ENCODE results near the gene ILK.

Gene ILK

DNA sequence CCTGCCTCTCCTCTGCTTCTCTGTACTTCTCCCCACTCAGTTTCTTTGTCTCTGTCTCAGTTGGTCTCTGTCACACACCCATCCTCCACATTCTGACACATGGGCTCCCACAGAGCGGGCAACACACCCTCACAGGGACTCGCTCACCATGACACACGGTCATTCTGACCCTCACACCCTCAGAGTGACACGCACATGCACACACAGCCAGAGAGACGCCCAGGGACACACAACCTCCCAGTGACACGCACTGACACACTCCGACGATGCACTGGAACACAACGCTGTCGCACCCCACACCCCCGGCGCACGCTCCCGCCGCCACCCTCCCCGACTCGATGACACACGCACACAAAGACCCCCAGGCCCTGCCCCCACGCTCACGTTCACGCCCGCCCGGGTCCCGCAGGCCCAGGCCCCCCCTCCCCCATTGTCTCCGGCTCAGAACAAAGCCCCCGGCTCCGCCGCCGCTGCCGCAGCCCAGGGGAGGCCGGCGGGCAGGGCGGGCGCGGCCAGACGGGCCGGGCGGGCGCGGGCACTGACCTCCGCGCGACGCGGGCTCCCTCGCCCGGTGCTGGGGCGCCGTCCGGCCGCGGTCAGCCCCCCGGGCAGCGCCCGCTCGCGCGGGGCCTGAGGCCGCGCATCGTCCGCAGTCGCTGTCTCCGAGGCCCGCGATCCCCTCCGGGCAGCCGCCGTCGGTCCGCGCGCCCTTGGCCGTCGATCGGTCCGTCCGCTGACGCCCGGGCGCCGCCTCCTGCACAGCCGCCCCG is 51.6 kb downstream of the ILK start:
- TF ChIP-seq, protein P1, sequence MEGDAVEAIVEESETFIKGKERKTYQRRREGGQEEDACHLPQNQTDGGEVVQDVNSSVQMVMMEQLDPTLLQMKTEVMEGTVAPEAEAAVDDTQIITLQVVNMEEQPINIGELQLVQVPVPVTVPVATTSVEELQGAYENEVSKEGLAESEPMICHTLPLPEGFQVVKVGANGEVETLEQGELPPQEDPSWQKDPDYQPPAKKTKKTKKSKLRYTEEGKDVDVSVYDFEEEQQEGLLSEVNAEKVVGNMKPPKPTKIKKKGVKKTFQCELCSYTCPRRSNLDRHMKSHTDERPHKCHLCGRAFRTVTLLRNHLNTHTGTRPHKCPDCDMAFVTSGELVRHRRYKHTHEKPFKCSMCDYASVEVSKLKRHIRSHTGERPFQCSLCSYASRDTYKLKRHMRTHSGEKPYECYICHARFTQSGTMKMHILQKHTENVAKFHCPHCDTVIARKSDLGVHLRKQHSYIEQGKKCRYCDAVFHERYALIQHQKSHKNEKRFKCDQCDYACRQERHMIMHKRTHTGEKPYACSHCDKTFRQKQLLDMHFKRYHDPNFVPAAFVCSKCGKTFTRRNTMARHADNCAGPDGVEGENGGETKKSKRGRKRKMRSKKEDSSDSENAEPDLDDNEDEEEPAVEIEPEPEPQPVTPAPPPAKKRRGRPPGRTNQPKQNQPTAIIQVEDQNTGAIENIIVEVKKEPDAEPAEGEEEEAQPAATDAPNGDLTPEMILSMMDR (IDR thresholded peaks at IDR 0.05; ENCODE audit: low read depth, low read length), result no peak
- peak overlapping the region; percentile 60 for H3K4me3 ChIP-seq (ENCODE audit: low read depth, low read length)

DNA sequence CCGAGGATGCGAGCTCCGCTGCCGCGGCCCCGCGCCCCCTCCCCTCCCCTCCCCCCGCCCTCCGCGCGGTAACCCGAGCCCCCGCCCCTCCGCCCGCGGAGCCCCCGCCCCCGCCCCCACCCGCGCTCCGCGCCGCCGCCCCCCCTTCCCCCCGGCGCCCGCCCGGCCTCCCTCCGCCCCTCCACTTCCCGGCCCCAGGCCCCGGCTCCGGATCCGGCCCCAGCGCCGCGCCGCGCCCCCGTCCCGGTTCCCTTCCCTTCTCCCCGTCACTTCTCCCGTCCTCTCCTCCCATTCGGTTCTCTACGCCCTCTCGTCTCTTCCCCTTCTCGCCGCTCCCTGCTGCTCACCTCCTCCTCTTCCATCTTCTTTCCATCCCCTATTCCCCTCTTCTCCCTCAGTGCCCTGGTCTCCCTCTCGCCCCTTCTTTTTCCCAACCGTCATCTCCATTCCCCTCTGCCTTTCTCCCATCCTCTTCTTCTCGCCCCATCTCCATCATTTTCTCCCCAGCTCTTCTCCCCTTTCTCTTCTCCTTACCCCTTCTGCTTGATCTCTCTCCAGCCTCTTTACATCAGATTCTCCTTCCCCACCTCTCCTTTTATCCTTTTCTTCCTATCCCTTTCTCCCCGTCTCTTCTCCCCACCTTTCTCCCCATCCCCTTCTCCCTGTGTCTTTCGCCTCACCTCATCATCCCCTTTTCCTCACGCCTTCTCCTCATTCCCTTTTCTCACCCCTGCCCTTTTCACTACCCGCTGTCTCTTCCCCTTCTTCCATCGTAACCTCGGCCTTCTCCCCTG is 52.4 kb downstream of the ILK start, which contains the start of gene DCHS1:
DCHS1 (minus strand) TSS at position 20 of the 794 bp plus-strand sequence. CDS start 14,196 bp downstream, outside the sequence.
- H3K4me3 ChIP-seq (ENCODE audit: low read depth, low read length), result peak within 1 kb of the TSS; percentile 60
- TF ChIP-seq, protein P1 (IDR thresholded peaks at IDR 0.05; ENCODE audit: low read depth, low read length), result no peak

- peak overlapping the region; percentile 51 for H3K4me3 ChIP-seq (ENCODE audit: low read depth, low read length)
- TF ChIP-seq, protein P1 (IDR thresholded peaks at IDR 0.05; ENCODE audit: low read depth, low read length), result no peak
Measured at GRCh38 chr11:6656584-6656915, 53.0 kb downstream of the ILK start.

DNA sequence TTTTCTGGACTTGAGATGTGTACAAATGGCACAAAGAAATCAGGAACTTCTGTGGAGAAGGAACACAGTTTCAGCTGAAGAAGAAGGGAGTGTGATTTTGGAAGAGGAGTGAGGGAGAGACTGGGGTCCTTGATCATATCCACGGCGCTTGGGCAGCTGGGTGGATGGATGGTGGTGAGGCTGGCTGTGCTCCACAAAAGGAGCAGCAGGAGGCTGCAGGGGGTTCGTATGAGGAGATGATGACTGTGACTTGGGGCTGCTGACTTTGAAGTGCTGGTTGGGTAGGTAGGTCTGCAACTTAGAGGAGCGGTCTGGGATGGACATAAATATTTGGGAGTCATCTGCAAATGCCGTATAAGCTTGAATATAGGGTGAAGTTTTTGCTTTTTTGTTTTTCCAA is 53.4 kb downstream of the ILK start:
- peak overlapping the region; percentile 51 for H3K4me3 ChIP-seq (ENCODE audit: low read depth, low read length)
- TF ChIP-seq, protein P1 (IDR thresholded peaks at IDR 0.05; ENCODE audit: low read depth, low read length), result no peak

DNA sequence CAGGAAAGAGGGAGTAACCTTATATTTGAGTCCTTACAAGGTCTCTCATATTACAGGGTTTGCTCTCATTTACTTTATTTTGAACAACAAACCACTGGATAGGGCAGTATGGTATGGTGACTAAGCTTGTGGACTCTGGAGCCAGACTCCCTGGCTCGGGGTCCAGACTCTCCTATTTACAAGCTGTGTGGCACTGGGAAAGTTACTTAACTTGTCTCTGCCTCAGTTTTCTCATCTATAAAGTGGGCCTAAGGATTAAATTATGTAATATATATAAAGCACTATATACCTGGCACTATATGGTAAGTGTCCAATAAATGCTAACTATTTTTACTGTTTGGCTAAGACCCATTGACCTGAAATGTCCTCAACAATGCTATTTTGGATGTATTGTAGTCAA is 53.8 kb downstream of the ILK start:
- TF ChIP-seq, protein P1 (IDR thresholded peaks at IDR 0.05; ENCODE audit: low read depth, low read length), result no peak
- no peak overlapping the region for H3K4me3 ChIP-seq (ENCODE audit: low read depth, low read length)

- TF ChIP-seq, protein P1 (IDR thresholded peaks at IDR 0.05; ENCODE audit: low read depth, low read length), result no peak
Measured at GRCh38 chr11:6658647-6659046, 55.1 kb downstream of the ILK start.

More at GRCh38 chr11:6658647-6659046, 55.1 kb downstream of the ILK start:
- no peak overlapping the region for H3K4me3 ChIP-seq (ENCODE audit: low read depth, low read length)

Measured in WI38 (cell line).